Natural killer cell (primary cell): ENCODE measurements around the gene TBC1D2B. TPM values are rescaled to one million over a fixed set of nuclear protein-coding genes. Genes with fewer than 3 reads are reported as not detected.
A peak's percentile ranks its signal among the peaks of the same experiment; 100 is the strongest.

Source experiments
- ATAC-seq, 3 donors: fragments of 150-1000 bp in 2 of 3; fragments of 200-7000 bp in 1 of 3; cut with Tn5 transposase; 1 replicate in 1 of 3; 2 replicates in 2 of 3; pipeline ENCODE4 v1.10.0; 2021; ENCODE audit warnings: mild to moderate bottlenecking in 2 of 3, moderate library complexity in 2 of 3
- DNase-seq, 2 donors: peaks; one replicate each; pipeline versions ENCODE4 v3.0.0 to v3.0.0-alpha.2; 2013 to 2021; ENCODE audit warnings: mixed read lengths in 1 of 2
- H3K27ac ChIP-seq: one replicate; pipeline ENCODE4 v1.5.1; 2013; ENCODE audit warnings: mild to moderate bottlenecking, low read length
- H3K27me3 ChIP-seq: one replicate; pipeline ENCODE4 v1.6.1; 2013; ENCODE audit warnings: low read length; ENCODE audit not compliant: control insufficient read depth, insufficient read depth
- H3K36me3 ChIP-seq: one replicate; pipeline ENCODE4 v1.6.1; 2013; ENCODE audit warnings: low read length; ENCODE audit not compliant: control insufficient read depth, insufficient read depth
- H3K4me1 ChIP-seq: one replicate; pipeline ENCODE4 v1.6.1; 2013; ENCODE audit warnings: low read length; ENCODE audit not compliant: control insufficient read depth, insufficient read depth
- H3K4me3 ChIP-seq: one replicate; pipeline ENCODE4 v1.5.1; 2013; ENCODE audit warnings: low read length
- H3K9me3 ChIP-seq: one replicate; pipeline ENCODE4 v1.6.1; 2013; ENCODE audit warnings: low read length; ENCODE audit not compliant: control insufficient read depth, insufficient read depth
- H3K27ac Mint-ChIP-seq, 2 donors: one replicate each; pipeline ENCODE4 v1.8.0; 2022; ENCODE audit warnings: mild to moderate bottlenecking in 2 of 2, mixed read lengths in 2 of 2, moderate library complexity in 1 of 2
- H3K27me3 Mint-ChIP-seq, 2 donors: one replicate each; pipeline ENCODE4 v1.8.0; 2022; ENCODE audit warnings: low read depth in 2 of 2, mixed read lengths in 2 of 2
- H3K36me3 Mint-ChIP-seq: one replicate; pipeline ENCODE4 v1.8.0; 2022; ENCODE audit warnings: mixed read lengths
- H3K4me1 Mint-ChIP-seq, 2 donors: one replicate each; pipeline ENCODE4 v1.8.0; 2022; ENCODE audit warnings: mixed read lengths in 2 of 2
- H3K4me3 Mint-ChIP-seq: one replicate; pipeline ENCODE4 v1.8.0; 2022; ENCODE audit warnings: mild to moderate bottlenecking, moderate library complexity, mixed read lengths
- H3K9me3 Mint-ChIP-seq, 2 donors: one replicate each; pipeline ENCODE4 v1.8.0; 2022; ENCODE audit warnings: mixed read lengths in 2 of 2
- WGBS: methylation state at CpG from one replicate; pipeline ENCODE4 v1.1.7; 2013; ENCODE audit warnings: missing lambda C conversion rate; ENCODE audit not compliant: insufficient coverage; 5-methylcytosine and 5-hydroxymethylcytosine counted together
- intact Hi-C: fragments of 100-400 bp; cut with micrococcal nuclease; formaldehyde crosslinking; loops from one replicate; pipeline ENCODE4 v1.14.2; 2022
- total RNA-seq, 4 donors: library from RNA; stranded (reverse); fragments of 120-200 nt in 1 of 4; gene quantifications; one replicate each; pipeline versions ENCODE4 v1.2.3 to v1.2.4, GENCODE V29; 2013 to 2022
- TF ChIP-seq, protein P1 (sequence below): fragments of 200-600 bp; IDR thresholded peaks from one replicate; pipeline ENCODE4 v1.8.0; 2022; ENCODE audit warnings: antibody characterized with exemption

The TBC1D2B gene
- total RNA-seq, 3 donors from 2014 or later (not counting 1 experiment from before 2014, with no cell fraction given), result 54.0 to 83.5 (median 56.7) TPM

DNA sequence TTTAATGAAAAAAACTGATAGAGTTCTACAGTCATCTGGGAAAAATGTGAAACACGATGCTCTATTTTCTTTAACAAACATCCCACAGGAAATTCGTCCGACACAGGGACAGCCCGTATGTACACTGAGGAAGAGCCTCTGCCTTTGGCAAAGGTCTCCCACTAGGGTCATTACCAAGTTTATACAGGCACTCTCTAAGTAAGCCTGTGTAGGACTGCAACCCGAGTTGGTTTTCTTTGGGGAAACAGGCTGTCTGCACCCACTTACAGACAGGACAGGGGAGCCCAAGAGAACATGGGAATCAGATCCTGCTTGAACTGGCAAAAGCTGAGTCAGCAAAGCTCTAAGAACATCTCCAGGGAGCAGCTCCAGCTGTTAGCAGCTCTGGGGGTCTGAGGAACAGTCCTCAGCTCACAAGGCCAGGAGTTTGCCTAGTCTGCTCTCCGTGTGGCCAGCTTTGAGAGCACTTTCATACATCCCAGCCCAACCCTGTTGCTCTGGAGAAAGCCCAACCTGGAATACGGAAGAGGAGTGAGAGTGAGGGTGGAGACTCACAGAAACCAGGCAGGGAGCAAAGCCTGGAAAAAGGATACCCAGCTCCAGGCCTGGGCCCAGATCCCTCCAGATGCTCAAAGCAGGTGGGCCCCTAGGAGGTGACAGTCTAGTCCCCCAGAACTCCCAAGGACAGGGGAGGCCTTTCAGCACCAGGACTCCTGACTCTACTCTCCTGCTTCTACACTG, 1.9 kb downstream of the TBC1D2B start:
- Histone ChIP-seq H3K4me3 (peak overlapping the region; percentile 86), H3K36me3 (no peaks in the 10 kb centered on the region), H3K27ac (no peak overlapping the region), H3K27me3 (no peaks in the 10 kb centered on the region), H3K4me1 (peaks cover 31% of the 10 kb centered on the region), H3K9me3 (no peaks in the 10 kb centered on the region)
- WGBS, result 58% methylated on average over 7 of the region's 7 CpGs
- intact Hi-C loops, result no loop called here
- TF ChIP-seq, protein P1, sequence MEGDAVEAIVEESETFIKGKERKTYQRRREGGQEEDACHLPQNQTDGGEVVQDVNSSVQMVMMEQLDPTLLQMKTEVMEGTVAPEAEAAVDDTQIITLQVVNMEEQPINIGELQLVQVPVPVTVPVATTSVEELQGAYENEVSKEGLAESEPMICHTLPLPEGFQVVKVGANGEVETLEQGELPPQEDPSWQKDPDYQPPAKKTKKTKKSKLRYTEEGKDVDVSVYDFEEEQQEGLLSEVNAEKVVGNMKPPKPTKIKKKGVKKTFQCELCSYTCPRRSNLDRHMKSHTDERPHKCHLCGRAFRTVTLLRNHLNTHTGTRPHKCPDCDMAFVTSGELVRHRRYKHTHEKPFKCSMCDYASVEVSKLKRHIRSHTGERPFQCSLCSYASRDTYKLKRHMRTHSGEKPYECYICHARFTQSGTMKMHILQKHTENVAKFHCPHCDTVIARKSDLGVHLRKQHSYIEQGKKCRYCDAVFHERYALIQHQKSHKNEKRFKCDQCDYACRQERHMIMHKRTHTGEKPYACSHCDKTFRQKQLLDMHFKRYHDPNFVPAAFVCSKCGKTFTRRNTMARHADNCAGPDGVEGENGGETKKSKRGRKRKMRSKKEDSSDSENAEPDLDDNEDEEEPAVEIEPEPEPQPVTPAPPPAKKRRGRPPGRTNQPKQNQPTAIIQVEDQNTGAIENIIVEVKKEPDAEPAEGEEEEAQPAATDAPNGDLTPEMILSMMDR, result no peak
- Mint-ChIP-seq H3K27me3 (no peaks in the 10 kb centered on the region), H3K4me3 (peak overlapping the region; percentile 98), H3K27ac (peak overlapping the region; percentile 80 to 92), H3K4me1 (peaks cover 36 to 45% of the 10 kb centered on the region in 2 donors), H3K36me3 (no peaks in the 10 kb centered on the region), H3K9me3 (no peaks in the 10 kb centered on the region)
- ATAC-seq (no peak), DNase-seq (no peak)

DNA sequence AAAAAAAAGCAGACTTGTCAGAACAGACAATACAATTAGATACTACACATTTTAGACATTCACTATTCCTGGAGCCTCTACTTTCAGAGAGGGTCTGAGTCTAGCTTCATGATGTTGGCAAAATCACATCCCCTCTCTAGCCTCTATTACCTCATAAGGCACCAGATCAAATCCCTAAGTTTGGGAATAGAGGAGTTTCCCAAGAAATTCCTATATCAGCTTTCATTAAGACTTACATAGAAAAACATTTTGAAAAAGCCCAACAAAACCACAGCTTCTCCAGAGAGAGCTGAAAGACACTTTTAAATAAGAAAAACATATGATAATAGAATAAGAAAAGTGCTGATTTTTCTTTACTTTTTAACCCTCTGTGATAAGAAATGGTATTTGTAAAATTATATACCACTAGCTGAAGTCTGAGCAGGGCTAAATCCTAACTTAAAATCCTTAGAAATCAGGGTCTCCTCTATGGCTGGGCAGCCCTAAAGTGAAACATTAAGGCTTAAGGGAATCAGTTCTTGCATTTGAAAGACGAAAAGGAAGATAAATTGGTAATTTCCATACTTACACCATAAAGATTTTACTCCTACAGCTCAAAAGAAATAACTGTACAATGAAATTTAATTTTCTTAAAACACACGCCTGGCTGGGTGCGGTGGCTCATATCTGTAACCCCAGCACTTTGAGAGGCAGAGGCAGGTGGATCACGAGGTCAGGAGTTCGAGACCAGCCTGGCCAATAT, 4.3 kb downstream of the TBC1D2B start:
- H3K4me1 Mint-ChIP-seq, result peaks cover 36 to 45% of the 10 kb centered on the region in 2 donors

DNA sequence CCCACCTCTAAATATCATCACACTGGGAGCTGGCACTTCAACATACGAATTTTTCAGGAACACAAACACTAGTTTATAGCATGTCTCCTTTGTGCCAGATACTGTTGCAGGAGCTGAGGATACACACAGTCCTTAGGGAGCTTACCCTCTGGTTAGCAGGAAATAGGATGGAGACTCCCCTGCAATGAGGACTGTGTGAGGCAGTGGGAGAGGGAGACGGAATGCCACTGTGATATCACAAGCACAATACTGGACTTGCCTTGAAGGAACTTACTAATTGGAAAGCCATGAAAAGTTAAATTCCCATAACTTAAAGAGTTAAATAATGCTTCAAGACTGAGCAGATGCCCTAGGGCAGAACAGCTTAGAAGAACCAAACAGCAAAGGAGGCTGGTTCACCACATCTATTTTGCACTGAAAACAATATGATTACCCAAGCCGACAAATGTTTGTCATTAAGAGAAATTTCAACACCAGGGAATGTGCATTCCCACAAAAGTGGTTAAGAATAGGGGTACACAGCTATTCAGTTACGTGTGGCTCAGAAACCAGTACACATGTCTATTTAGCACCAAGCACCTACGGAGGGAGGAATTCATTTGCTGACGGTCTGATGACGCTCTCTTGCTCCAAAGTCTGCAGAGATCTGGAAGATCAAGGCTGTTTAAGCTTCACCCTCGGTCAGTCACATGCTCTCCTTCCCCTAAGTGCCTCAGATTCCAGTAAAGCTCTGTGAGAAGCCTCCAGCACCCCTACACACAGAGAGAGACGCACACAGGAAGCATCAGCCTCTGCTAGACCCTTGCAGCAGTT, 5.2 kb downstream of the TBC1D2B start:
- DNase-seq, result peak in 1 of 2 donors; percentile 70
- intact Hi-C loops, result no loop called here

More for the DNA sequence above, 4.3 kb downstream of the TBC1D2B start:
- DNase-seq, result no peak
- H3K27ac ChIP-seq, result no peak overlapping the region
- H3K27me3 ChIP-seq, result no peaks in the 10 kb centered on the region
- 90% methylated on average over 4 of the region's 5 CpGs for WGBS
- Mint-ChIP-seq H3K4me3 (no peak overlapping the region), H3K36me3 (no peaks in the 10 kb centered on the region), H3K27ac (peak overlapping the region; percentile 11 to 67), H3K27me3 (no peaks in the 10 kb centered on the region), H3K9me3 (no peaks in the 10 kb centered on the region)
- intact Hi-C loops, result no loop called here
- peaks cover 55% of the 10 kb centered on the region for H3K4me1 ChIP-seq
- H3K9me3 ChIP-seq, result no peaks in the 10 kb centered on the region
- no peaks in the 10 kb centered on the region for H3K36me3 ChIP-seq
- TF ChIP-seq, protein P1, result no peak
- H3K4me3 ChIP-seq, result no peak overlapping the region
- no peak for ATAC-seq

More for the DNA sequence above, 5.2 kb downstream of the TBC1D2B start:
- no peak for ATAC-seq
- TF ChIP-seq, protein P1, result no peak
- Mint-ChIP-seq H3K4me1 (peaks cover 31 to 39% of the 10 kb centered on the region in 2 donors), H3K27me3 (no peaks in the 10 kb centered on the region), H3K36me3 (no peaks in the 10 kb centered on the region), H3K4me3 (no peak overlapping the region), H3K27ac (peak overlapping the region; percentile 11 to 67), H3K9me3 (no peaks in the 10 kb centered on the region)
- Histone ChIP-seq H3K4me3 (no peak overlapping the region), H3K27me3 (no peaks in the 10 kb centered on the region), H3K4me1 (peaks cover 55% of the 10 kb centered on the region), H3K36me3 (no peaks in the 10 kb centered on the region), H3K27ac (no peak overlapping the region), H3K9me3 (no peaks in the 10 kb centered on the region)
- WGBS, result 60% methylated on average over 9 of the region's 9 CpGs
